Activated T-cell treated with anti-CD3 and anti-CD28 coated beads, Interleukin-2, amount 50 U/mL, for 4 hours (primary cell): ENCODE measurements around the gene BTBD9. TPM values are rescaled to one million over a fixed set of nuclear protein-coding genes. Genes with fewer than 3 reads are reported as not detected.

Experiments used
- ATAC-seq, 2 donors: fragments of 200-7000 bp; cut with Tn5 transposase; one replicate each; pipeline ENCODE4 v1.10.0; 2021
- DNase-seq: peaks from one replicate; pipeline ENCODE4 v3.0.0-alpha.2; 2020
- H3K27me3 Mint-ChIP-seq: one replicate; pipeline ENCODE4 v1.8.0; 2021; ENCODE audit warnings: low read depth, mixed read lengths
- H3K36me3 Mint-ChIP-seq: one replicate; pipeline ENCODE4 v1.8.0; 2022; ENCODE audit warnings: mixed read lengths; ENCODE audit not compliant: insufficient read depth
- H3K4me1 Mint-ChIP-seq: one replicate; pipeline ENCODE4 v1.8.0; 2021; ENCODE audit warnings: low read depth, mixed read lengths
- H3K4me3 Mint-ChIP-seq: one replicate; pipeline ENCODE4 v1.8.0; 2021; ENCODE audit warnings: mild to moderate bottlenecking, moderate library complexity, mixed read lengths
- H3K9me3 Mint-ChIP-seq: one replicate; pipeline ENCODE4 v1.8.0; 2021; ENCODE audit warnings: mixed read lengths
- total RNA-seq, 3 donors: library from RNA; stranded (reverse); gene quantifications; one replicate each; pipeline ENCODE4 v1.2.1, GENCODE V29; 2021

The BTBD9 gene
- total RNA-seq, 3 donors from 2014 or later = 13.1 to 22.9 (median 15.5) TPM

DNA sequence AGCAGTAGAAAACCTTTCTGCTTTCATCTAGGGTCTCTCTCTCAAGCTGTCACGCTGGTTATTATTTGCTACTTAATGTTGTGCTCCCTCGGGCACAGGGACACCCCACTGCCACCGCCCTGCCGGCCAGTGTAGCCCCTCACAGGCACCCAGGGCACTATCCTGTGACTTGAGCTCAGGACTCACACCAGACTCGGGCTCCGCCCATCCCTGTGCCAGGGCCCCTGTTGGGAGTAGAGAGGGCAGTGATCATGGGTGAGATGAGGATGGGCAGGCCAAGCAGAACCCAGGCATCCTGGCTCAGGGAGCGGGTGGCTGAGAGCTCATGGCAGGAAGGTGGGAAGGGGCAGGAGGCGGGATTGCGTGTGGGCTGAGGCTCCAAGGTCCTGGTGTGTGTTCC lies 448.3 kb downstream of the BTBD9 start:
- Mint-ChIP-seq H3K36me3 (peaks cover 27% of the 10 kb centered on the region), H3K4me3 (no peak overlapping the region), H3K9me3 (no peaks in the 10 kb centered on the region), H3K4me1 (no peaks in the 10 kb centered on the region), H3K27me3 (no peaks in the 10 kb centered on the region)
- ATAC-seq (no peak), DNase-seq (no peak)

DNA sequence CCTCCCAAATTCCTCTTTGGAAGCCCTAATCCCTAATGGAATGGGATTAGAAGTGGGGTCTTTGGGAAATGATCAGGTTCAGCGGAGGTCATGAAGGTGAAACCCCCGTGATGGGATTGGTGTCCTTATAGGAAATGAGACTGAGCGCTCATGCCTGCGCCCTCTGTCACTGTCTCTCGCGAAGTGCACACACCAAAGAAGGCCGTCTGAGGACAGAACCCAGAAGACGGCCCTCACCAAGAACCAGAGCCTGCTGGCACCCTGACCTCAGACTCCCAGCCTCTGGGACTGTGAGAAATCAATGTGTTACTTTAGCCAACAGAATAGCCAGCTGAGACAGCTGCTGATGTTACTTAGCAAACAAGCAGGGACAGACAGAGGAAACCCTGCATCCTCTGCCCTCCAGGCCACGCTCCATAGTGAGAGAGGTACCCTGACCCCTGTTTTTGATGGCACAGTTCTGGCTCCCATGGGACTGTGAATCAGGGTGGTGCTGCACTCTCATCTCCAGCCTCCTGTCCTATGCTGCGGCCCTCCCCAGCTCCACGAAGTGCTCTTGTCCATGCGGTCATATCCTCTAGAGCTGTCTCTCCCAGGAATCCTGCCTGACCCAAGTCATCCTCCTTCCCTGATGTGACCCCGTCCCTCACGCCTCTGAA lies 450.9 kb downstream of the BTBD9 start:
- Mint-ChIP-seq H3K27me3 (no peaks in the 10 kb centered on the region), H3K36me3 (peaks cover 26% of the 10 kb centered on the region), H3K4me1 (no peaks in the 10 kb centered on the region), H3K9me3 (no peaks in the 10 kb centered on the region), H3K4me3 (no peak overlapping the region)
- ATAC-seq (no peak), DNase-seq (no peak)

DNA sequence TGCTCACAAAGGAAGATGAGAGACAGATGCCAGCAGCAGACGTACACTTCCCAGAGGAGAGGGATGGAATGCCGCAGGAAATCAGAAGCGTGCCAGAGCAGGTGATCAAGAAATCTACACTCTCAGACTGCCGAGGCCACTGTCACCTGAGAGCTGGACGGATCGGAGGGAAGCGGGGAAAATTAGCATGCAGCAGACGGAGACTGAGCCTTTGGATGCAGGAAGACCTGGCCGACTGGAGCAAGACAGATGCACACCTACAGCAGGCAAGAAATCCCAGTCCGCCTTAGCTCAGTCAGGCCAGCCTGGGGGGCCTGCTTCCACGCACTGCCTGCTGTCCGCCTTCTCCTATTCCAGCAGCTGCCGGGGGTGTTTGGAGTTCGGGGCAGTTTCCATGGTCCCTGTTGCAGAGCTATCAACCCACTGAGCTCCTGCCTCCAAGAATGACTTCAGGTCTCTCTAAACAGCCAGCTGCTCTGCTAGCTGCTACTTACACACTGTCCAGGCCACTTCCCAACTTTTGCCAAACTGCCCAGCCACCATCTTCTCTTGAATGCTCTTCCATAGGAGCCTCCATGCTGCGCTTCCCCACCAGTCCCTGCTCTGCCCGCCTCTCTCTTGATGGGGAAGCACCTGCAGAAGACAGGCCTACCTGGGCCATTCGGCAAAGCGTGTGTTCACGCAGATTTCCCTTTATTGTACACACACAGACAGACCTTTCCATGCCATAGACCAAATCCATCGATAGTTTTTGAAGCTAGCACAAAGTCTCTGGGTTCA lies 451.7 kb downstream of the BTBD9 start:
- Mint-ChIP-seq H3K4me1 (no peaks in the 10 kb centered on the region), H3K27me3 (no peaks in the 10 kb centered on the region), H3K36me3 (peaks cover 27% of the 10 kb centered on the region), H3K9me3 (no peaks in the 10 kb centered on the region), H3K4me3 (no peak overlapping the region)
- DNase-seq = no peak
- no peak for ATAC-seq

DNA sequence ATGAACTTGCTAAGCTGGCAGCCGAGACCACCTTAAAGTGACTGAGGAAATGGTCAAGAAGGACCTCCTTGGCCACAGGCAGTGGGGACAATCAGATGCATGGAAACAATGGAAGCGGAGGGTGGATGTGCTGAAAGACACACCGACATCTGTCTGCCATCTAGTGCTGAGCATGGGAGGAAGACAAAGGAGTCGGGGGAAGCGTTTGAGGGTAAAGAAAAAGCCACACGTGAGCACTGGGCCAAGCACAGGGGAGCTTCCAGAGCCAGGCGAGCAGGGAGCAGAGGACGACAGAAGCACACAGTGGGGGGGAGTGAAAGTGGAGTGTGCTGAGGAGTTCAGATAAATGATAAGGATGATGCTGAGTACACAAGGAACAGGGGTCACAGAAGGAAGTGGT lies 452.4 kb downstream of the BTBD9 start:
- Mint-ChIP-seq H3K36me3 (peaks cover 27% of the 10 kb centered on the region), H3K4me3 (no peak overlapping the region), H3K4me1 (no peaks in the 10 kb centered on the region), H3K9me3 (no peaks in the 10 kb centered on the region), H3K27me3 (no peaks in the 10 kb centered on the region)
- no peak for ATAC-seq
- no peak for DNase-seq

DNA sequence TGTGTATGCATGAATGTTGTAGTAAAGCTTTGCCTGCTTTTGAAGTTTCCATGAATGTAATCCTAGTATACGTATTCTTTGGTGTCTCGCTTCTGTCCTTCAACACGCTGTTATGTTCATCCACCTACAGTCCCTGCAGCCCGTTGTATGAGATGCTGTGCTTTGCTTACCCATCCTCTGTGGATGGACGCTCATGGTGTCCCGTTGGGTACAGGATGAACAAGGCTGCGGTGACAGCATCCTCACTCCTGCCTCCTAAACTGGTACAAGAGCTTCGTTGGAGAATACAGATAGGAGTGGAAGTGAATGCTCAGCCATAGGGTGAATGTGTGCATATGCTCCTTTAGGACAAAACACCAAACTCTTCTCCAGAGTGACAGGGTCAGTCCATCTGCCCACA lies 454.0 kb downstream of the BTBD9 start:
- no peaks in the 10 kb centered on the region for H3K9me3 Mint-ChIP-seq
- H3K4me1 Mint-ChIP-seq = no peaks in the 10 kb centered on the region
- H3K36me3 Mint-ChIP-seq = peaks cover 19% of the 10 kb centered on the region
- no peak overlapping the region for H3K4me3 Mint-ChIP-seq
- DNase-seq (no peak), ATAC-seq (no peak)
- H3K27me3 Mint-ChIP-seq = no peaks in the 10 kb centered on the region

DNA sequence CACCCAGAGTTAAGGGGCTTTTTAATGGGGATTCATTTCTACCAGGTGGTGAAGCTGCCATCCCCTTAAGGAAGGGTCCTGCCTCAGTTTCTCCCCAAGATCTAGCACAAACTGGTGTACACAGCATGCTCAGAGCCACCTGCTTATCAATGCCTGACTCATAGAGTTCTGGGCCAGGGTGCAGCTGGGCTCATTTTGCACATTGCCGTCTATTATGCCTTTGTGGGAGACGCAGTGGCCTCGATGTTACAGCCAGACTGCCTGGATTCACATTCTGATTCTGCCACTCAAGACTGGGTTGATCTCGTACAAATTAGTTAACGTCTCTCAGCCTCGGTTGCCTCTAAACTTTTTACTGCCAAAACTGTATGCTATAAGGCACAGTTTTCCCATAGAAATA lies 454.5 kb downstream of the BTBD9 start:
- DNase-seq = no peak
- no peak overlapping the region for H3K4me3 Mint-ChIP-seq

DNA sequence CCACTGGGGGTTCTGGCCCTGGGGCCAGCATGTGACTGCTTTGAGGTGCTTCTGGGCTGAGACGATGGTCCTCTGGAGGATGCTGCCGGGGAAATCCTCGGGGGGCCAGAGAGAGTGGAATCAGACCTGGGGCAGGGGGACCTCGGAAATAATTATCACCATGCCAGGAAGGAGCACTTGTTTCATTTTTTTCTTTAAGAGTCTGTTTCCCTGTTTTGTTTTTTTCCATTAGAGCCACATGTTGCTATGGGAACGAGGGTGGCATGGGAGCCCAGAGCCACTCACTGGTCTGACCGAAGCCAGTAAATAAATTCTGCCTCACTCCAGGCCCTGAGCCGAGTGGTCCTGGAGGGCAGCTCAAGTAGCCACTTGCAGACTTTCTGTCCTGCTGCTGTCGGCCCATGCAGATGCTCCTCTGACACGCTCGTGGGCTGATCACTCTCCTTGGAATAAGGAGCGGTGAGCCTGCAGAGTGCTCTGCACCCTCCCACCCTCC lies 455.1 kb downstream of the BTBD9 start:
- ATAC-seq = no peak
- Mint-ChIP-seq H3K4me3 (no peak overlapping the region), H3K27me3 (no peaks in the 10 kb centered on the region), H3K36me3 (peaks cover 19% of the 10 kb centered on the region), H3K9me3 (no peaks in the 10 kb centered on the region), H3K4me1 (no peaks in the 10 kb centered on the region)
- DNase-seq = no peak

More for the DNA sequence above, 454.5 kb downstream of the BTBD9 start:
- no peak for ATAC-seq
- Mint-ChIP-seq H3K4me1 (no peaks in the 10 kb centered on the region), H3K36me3 (peaks cover 19% of the 10 kb centered on the region), H3K9me3 (no peaks in the 10 kb centered on the region), H3K27me3 (no peaks in the 10 kb centered on the region)

DNA sequence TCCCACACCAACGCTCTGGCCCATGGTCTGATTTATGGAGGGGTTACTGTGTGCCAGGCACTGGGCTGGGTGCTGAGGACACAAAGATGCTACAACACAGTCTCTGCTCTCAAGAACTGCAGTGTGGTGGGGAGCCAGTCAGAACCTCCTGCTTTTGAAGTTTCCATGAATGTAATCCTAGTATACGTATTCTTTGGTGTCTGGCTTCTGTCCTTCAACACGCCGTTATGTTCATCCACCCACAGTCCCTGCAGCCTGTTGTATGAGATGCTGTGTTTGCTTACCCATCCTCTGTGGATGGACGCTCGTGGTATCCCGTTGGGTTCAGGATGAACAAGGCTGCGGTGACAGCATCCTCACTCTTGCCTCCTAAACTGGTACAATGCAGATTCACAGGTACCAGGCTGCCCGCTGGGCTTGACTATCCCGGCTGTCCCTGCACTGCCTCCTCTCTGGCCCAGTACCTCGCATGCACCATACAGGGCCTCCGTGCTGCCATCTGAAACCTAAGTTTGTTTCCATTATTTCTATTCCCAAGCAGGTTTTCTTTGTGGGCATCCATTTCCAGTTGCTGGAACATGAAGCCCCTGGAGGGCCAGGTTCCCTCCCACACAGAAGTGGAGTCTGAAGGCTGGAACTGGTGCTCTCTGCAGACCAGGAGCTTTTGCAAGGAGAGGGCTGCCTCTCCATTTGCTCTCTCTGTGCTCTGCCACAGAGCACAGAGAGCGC lies 455.7 kb downstream of the BTBD9 start:
- Mint-ChIP-seq H3K27me3 (no peaks in the 10 kb centered on the region), H3K4me1 (no peaks in the 10 kb centered on the region), H3K36me3 (peaks cover 16% of the 10 kb centered on the region), H3K4me3 (no peak overlapping the region), H3K9me3 (no peaks in the 10 kb centered on the region)
- DNase-seq (no peak), ATAC-seq (no peak)

DNA sequence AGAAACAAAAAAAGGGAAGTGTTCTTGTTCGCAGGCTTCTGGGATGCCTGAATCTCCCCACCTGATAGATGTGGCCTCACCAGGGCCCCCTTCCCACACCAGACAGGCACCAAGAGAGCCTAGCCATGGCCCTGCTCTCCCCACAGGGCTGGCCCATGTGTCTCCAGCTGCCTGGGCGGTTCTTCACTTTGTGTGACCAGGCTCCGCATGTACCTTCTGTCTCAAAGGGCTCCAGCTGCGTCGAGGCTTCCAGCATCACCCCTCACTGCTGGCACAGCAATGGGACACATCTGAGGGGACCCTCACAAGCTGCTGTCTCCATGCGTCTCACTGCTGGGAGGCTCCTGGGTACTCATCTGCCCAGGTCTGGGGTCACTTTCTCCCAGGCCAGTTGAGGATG lies 457.3 kb downstream of the BTBD9 start:
- Mint-ChIP-seq H3K27me3 (no peaks in the 10 kb centered on the region), H3K4me3 (no peak overlapping the region), H3K36me3 (peaks cover 14% of the 10 kb centered on the region), H3K4me1 (no peaks in the 10 kb centered on the region), H3K9me3 (no peaks in the 10 kb centered on the region)
- no peak for ATAC-seq
- no peak for DNase-seq

DNA sequence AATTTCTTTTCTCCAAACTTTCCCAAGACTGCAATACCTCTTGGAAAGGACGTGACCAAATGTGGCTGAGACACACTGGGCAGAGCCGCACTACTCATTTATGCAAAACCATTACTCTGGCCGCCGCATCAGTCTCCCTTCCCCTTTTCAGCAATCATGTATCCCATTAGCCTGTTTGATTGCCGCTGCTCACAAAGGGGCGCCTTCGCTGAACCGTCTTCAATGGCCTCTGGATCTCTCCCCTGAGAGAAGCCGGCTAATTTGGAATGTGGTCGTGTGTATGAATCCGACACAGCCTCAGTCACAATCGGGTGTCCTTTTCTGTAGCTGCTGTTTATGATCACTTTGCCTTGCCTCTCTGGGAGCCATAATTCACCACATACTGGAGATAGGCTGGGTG lies 459.1 kb downstream of the BTBD9 start:
- ATAC-seq = no peak
- H3K36me3 Mint-ChIP-seq = peaks cover 7% of the 10 kb centered on the region
- H3K27me3 Mint-ChIP-seq = no peaks in the 10 kb centered on the region
- no peaks in the 10 kb centered on the region for H3K9me3 Mint-ChIP-seq
- no peaks in the 10 kb centered on the region for H3K4me1 Mint-ChIP-seq
- H3K4me3 Mint-ChIP-seq = no peak overlapping the region
- DNase-seq = no peak

DNA sequence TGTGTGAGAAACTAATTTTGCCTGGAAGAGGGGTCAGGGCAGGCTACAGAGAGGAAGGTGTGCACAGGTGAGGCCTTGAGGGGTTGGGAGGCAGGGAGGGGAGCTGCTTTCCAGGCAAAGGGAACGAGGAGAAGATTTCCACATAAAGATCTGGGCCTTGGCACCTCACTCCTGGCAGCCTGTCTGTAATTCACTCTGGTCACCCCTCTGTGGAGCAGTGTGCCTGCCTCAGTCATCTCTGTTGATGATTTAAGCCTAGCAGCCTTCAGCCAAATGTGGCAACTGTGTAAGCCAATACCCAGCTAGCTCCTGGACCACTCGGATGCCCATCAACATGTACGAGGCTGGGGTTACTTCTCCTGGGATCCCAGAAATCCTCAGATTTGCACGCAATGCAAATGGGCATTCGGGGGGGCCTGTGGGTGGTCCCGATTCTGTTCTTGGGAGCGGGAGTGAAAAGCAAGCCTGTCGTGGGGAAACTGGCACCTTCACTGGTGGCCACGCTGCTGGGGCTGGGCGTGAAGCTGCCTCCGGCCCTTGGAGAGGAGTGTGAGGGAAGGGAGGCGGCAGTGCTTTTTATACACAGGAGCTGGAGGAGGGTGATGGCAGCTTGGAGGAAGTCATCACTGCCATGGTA lies 459.8 kb downstream of the BTBD9 start:
- Mint-ChIP-seq H3K36me3 (peaks cover 10% of the 10 kb centered on the region), H3K27me3 (no peaks in the 10 kb centered on the region), H3K4me1 (no peaks in the 10 kb centered on the region), H3K4me3 (no peak overlapping the region), H3K9me3 (no peaks in the 10 kb centered on the region)
- DNase-seq (no peak), ATAC-seq (no peak)

DNA sequence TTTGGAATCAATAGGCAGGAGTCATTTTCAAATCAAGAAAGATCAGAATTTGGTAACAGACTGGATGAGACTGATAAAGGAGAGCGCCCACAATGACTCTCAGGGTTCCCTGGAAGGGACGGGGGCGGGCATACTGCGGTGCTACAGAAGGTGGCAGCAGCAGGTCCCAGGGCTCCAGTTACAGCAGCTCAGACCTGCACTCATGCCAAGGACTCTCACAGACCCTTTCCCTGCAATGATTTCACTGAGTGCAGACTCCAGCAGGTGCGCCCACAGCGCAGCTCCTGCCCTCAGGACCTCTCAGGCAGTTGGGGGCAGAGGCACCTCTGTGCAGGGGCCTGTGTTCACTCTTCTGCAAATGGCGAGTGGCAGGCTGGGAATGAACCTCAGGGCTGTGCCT lies 460.4 kb downstream of the BTBD9 start:
- ATAC-seq = no peak

DNA sequence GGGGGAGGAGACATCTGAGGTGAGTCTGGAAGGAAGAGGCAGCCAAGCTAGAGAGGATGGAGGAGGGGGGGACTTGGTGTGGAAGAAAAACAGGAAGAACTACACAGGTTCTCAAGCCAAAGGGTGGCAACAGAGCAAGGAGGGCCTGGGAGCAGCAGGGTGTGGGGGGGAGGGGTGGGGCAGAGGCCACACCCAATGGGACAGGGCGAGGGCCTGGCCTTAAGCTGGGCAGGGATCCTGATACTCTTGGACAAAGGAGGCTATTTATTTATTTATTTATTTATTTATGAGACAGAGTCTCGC lies 461.2 kb downstream of the BTBD9 start:
- H3K9me3 Mint-ChIP-seq = no peaks in the 10 kb centered on the region
- no peak overlapping the region for H3K4me3 Mint-ChIP-seq
- H3K4me1 Mint-ChIP-seq = no peaks in the 10 kb centered on the region
- ATAC-seq = no peak
- H3K27me3 Mint-ChIP-seq = no peaks in the 10 kb centered on the region
- no peak for DNase-seq
- peaks cover 6% of the 10 kb centered on the region for H3K36me3 Mint-ChIP-seq

More for the DNA sequence above, 460.4 kb downstream of the BTBD9 start:
- no peak for DNase-seq
- no peaks in the 10 kb centered on the region for H3K27me3 Mint-ChIP-seq
- peaks cover 10% of the 10 kb centered on the region for H3K36me3 Mint-ChIP-seq
- H3K9me3 Mint-ChIP-seq = no peaks in the 10 kb centered on the region
- H3K4me3 Mint-ChIP-seq = no peak overlapping the region
- H3K4me1 Mint-ChIP-seq = no peaks in the 10 kb centered on the region

DNA sequence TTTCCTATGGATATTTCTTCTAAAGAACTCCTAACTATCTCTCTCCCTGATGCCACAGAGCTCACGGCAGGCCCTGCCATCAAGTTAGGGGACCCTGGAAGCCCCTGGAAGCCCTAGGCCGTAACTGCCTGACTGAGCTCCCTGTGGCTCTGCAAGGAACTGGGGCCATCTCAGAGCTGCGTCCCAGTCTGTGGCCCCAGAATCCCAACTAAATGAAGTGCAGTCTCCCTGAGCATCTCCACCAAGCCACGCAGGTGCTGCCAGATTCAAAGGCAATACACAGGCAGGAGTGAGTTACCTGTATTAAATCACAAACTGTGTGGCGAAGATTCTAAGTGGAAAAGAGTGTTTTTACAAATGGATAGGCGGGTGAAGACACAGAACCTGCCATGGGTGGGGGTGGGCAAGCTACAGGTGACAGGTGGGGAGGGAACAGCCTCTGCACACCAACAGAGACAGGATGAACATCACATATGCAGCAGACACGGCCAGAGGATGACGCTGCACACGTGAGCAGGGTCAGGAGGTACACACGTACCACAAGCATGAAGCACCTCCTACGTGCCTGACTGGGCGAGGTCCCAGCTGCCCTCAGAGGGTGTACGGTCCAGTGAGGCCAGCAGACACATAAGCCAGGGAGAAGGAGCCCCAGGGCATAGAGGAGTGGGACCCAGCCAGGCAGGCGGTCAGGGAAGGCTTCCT lies 461.7 kb downstream of the BTBD9 start:
- H3K4me1 Mint-ChIP-seq = no peaks in the 10 kb centered on the region

More for the DNA sequence above, 461.7 kb downstream of the BTBD9 start:
- no peak for DNase-seq
- H3K27me3 Mint-ChIP-seq = no peaks in the 10 kb centered on the region
- no peak overlapping the region for H3K4me3 Mint-ChIP-seq
- ATAC-seq = no peak
- no peaks in the 10 kb centered on the region for H3K9me3 Mint-ChIP-seq
- H3K36me3 Mint-ChIP-seq = peaks cover 10% of the 10 kb centered on the region
